Fibroblast of lung (primary cell): ENCODE measurements around the gene DHX35. TPM values are rescaled to one million over a fixed set of nuclear protein-coding genes. Genes with fewer than 3 reads are reported as not detected.

Source experiments
- DNase-seq, 2 donors: peaks; one replicate each; pipeline versions ENCODE4 v3.0.0 to v3.0.0-alpha.2; 2010; ENCODE audit warnings: low read depth in 2 of 2
- H2AFZ ChIP-seq: 2 replicates; pipeline ENCODE4 v1.5.1; 2012; ENCODE audit warnings: low read length, control low read depth, inconsistent platforms
- H3K27ac ChIP-seq: 2 replicates; pipeline ENCODE4 v1.5.1; 2011; ENCODE audit warnings: low read length, control low read depth; ENCODE audit not compliant: insufficient read depth
- H3K27me3 ChIP-seq: 2 replicates; pipeline ENCODE4 v1.5.1; 2011; ENCODE audit warnings: mild to moderate bottlenecking, low read length; ENCODE audit not compliant: control insufficient read depth, insufficient read depth
- H3K36me3 ChIP-seq: 2 replicates; pipeline ENCODE4 v1.5.1; 2011; ENCODE audit warnings: low read length; ENCODE audit not compliant: control insufficient read depth, insufficient read depth
- H3K4me1 ChIP-seq: 2 replicates; pipeline ENCODE4 v1.5.1; 2011; ENCODE audit warnings: low read length; ENCODE audit not compliant: control insufficient read depth, insufficient read depth; ENCODE audit errors: extremely low read depth
- H3K4me2 ChIP-seq: 2 replicates; pipeline ENCODE4 v1.5.1; 2011; ENCODE audit warnings: low read length, control low read depth; ENCODE audit not compliant: insufficient read depth; ENCODE audit errors: extremely low read depth
- H3K4me3 ChIP-seq, 4 experiments: fragments of 200-600 bp in 1 of 4; sonication (generic) in 1 of 4; replicated peaks in 1 of 4; 2 replicates each; pipeline ENCODE4 v1.5.1; 2011 to 2016; ENCODE audit warnings: low read length in 4 of 4, low read depth in 3 of 4, mild to moderate bottlenecking in 3 of 4, control low read depth in 2 of 4, inconsistent platforms in 1 of 4, mixed read lengths in 1 of 4; ENCODE audit not compliant: insufficient read depth in 1 of 4; ENCODE audit errors: control extremely low read depth in 1 of 4
- H3K79me2 ChIP-seq: 2 replicates; pipeline ENCODE4 v1.5.1; 2012; ENCODE audit warnings: mild to moderate bottlenecking, low read length, inconsistent platforms; ENCODE audit not compliant: control insufficient read depth, insufficient read depth
- H3K9ac ChIP-seq: 2 replicates; pipeline ENCODE4 v1.5.1; 2011; ENCODE audit warnings: mild to moderate bottlenecking, low read length, control low read depth; ENCODE audit not compliant: insufficient read depth
- H3K9me3 ChIP-seq: 2 replicates; pipeline ENCODE4 v1.5.1; 2012; ENCODE audit warnings: low read depth, low read length; ENCODE audit not compliant: control insufficient read depth, insufficient read depth
- H4K20me1 ChIP-seq: 2 replicates; pipeline ENCODE4 v1.5.1; 2011; ENCODE audit warnings: low read length; ENCODE audit not compliant: control insufficient read depth, insufficient read depth; ENCODE audit errors: extremely low read depth
- EZH2 ChIP-seq: IDR thresholded peaks from 2 replicates; pipeline ENCODE4 v1.5.1; 2012; ENCODE audit warnings: low read length, control low read depth, mild to moderate bottlenecking; ENCODE audit errors: missing control alignments
- polyA plus RNA-seq, 2 donors: library from polyadenylated mRNA; depleted of rRNA in 1 of 2; stranded (reverse) in 1 of 2; unstranded in 1 of 2; fragments of >200 nt; gene quantifications; 2 replicates each; pipeline ENCODE4 v1.2.1, GENCODE V29; 2011 to 2012; ENCODE audit warnings: missing spikeins in 1 of 2
- total RNA-seq: library from RNA; depleted of rRNA; stranded (reverse); fragments of >200 nt; gene quantifications from 2 replicates; pipeline ENCODE4 v1.2.1, GENCODE V29; 2014
- TF ChIP-seq, protein P1 (sequence below), 2 donors: IDR thresholded peaks in 1 of 2; conservative IDR thresholded peaks in 1 of 2; 1 replicate in 1 of 2; 2 replicates in 1 of 2; pipeline ENCODE4 v1.5.1; 2011 to 2012; ENCODE audit warnings: low read length in 2 of 2, control low read depth in 1 of 2, inconsistent platforms in 1 of 2, low read depth in 1 of 2, mild to moderate bottlenecking in 1 of 2

DHX35 gene
- total and polyA plus RNA-seq, 2 donors (not counting 1 experiment from before 2014, with no cell fraction given): 11.4 to 12.1 TPM

- H3K79me2 ChIP-seq: no peaks in the 10 kb centered on the region
- H3K9me3 ChIP-seq: no peaks in the 10 kb centered on the region
- H4K20me1 ChIP-seq: no peaks in the 10 kb centered on the region
- no peaks in the 10 kb centered on the region for H3K4me1 ChIP-seq
- H3K4me3 ChIP-seq: no peak overlapping the region
- no peak overlapping the region for H2AFZ ChIP-seq
- no peaks in the 10 kb centered on the region for H3K36me3 ChIP-seq
- DNase-seq: no peak
- no peak overlapping the region for H3K9ac ChIP-seq
- TF ChIP-seq EZH2: no peak
- TF ChIP-seq, protein P1, sequence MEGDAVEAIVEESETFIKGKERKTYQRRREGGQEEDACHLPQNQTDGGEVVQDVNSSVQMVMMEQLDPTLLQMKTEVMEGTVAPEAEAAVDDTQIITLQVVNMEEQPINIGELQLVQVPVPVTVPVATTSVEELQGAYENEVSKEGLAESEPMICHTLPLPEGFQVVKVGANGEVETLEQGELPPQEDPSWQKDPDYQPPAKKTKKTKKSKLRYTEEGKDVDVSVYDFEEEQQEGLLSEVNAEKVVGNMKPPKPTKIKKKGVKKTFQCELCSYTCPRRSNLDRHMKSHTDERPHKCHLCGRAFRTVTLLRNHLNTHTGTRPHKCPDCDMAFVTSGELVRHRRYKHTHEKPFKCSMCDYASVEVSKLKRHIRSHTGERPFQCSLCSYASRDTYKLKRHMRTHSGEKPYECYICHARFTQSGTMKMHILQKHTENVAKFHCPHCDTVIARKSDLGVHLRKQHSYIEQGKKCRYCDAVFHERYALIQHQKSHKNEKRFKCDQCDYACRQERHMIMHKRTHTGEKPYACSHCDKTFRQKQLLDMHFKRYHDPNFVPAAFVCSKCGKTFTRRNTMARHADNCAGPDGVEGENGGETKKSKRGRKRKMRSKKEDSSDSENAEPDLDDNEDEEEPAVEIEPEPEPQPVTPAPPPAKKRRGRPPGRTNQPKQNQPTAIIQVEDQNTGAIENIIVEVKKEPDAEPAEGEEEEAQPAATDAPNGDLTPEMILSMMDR (conservative IDR thresholded peaks at IDR 0.05 in 1 of 2, IDR thresholded peaks at IDR 0.05 in 1 of 2; ENCODE audit: low read depth in 1 of 2, low read length in 2 of 2): no peak
- no peak overlapping the region for H3K27ac ChIP-seq
- H3K27me3 ChIP-seq: peaks cover 3% of the 10 kb centered on the region
- no peak overlapping the region for H3K4me2 ChIP-seq
Observed at GRCh38 chr20:39080326-39080725, 118.2 kb downstream of the DHX35 start.

GRCh38 chr20:39081255-39081654, 119.1 kb downstream of the DHX35 start:
- Histone ChIP-seq H3K4me3 (no peak overlapping the region), H2AFZ (no peak overlapping the region)

DNA sequence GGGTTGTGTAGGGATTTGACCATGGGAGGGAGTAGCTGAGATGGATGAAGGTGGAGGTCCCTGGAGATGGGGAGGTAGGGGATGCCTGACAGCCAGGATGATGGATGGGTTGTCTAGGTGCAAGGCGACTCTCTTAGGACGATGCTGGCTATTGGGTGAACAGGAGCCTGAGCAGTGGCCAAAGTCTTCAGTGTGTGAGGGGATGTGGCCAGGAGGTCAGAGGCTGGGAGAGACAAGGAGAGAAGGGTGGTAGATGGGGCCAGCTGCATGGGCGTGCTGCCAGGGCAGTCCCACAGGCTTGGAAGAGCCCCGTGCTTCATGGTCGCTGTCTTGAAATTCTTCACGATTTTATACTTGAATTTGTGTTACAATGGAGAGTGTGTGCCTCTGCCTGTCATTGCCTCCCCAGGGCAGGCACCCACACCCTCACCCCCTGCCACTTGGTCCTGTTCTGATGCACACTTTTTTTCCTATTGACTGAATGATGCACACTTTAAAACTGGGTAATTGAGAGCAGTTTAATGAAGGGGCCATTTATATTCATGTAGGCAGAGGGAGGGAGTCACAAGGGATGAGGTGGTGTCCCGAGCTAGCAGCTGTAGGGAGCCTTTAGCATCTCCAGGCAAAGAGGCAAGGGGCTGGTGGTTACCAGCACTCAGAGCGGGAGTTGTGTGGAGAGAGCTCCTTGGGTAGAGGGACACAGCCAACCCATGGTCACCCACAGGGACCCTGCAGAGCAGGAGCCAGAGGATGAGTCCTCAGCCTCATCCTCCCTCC, 120.7 kb downstream of the DHX35 start:
- Histone ChIP-seq H3K36me3 (no peaks in the 10 kb centered on the region), H3K4me1 (no peaks in the 10 kb centered on the region), H2AFZ (no peak overlapping the region), H3K4me2 (no peak overlapping the region), H3K79me2 (no peaks in the 10 kb centered on the region), H3K9me3 (no peaks in the 10 kb centered on the region), H4K20me1 (no peaks in the 10 kb centered on the region), H3K27ac (no peak overlapping the region), H3K9ac (no peak overlapping the region), H3K4me3 (no peak overlapping the region), H3K27me3 (peaks cover under 1% of the 10 kb centered on the region)
- TF ChIP-seq, protein P1 (conservative IDR thresholded peaks at IDR 0.05 in 1 of 2, IDR thresholded peaks at IDR 0.05 in 1 of 2; ENCODE audit: low read depth in 1 of 2, low read length in 2 of 2): no peak
- no peak for TF ChIP-seq EZH2
- no peak for DNase-seq

More at GRCh38 chr20:39081255-39081654, 119.1 kb downstream of the DHX35 start:
- no peak overlapping the region for H3K4me2 ChIP-seq
- peak; percentile 49 to 80 for DNase-seq
- H3K27ac ChIP-seq: no peak overlapping the region
- no peak for TF ChIP-seq EZH2
- TF ChIP-seq, protein P1 (conservative IDR thresholded peaks at IDR 0.05 in 1 of 2, IDR thresholded peaks at IDR 0.05 in 1 of 2; ENCODE audit: low read depth in 1 of 2, low read length in 2 of 2): peak; percentile 93 to 99
- no peaks in the 10 kb centered on the region for H3K79me2 ChIP-seq
- H3K4me1 ChIP-seq: no peaks in the 10 kb centered on the region
- H3K9me3 ChIP-seq: no peaks in the 10 kb centered on the region
- H4K20me1 ChIP-seq: no peaks in the 10 kb centered on the region
- H3K27me3 ChIP-seq: peaks cover 3% of the 10 kb centered on the region
- H3K36me3 ChIP-seq: no peaks in the 10 kb centered on the region
- no peak overlapping the region for H3K9ac ChIP-seq
